G401 (cell line): ENCODE measurements around the gene HBQ1. TPM values are rescaled to one million over a fixed set of nuclear protein-coding genes. Genes with fewer than 3 reads are reported as not detected.
A peak's percentile ranks its signal among the peaks of the same experiment; 100 is the strongest.
"Not testable (repeated sequence)": the region's sequence is repeated elsewhere in the genome, so short reads cannot be mapped to it uniquely, and the experiment has no call there.

Experiments
- DNase-seq: peaks from one replicate; pipeline ENCODE4 v3.0.0-alpha.2; 2015; ENCODE audit warnings: low spot score
- in situ Hi-C: cut with HindIII; loops from 2 replicates; pipeline ENCODE4 v1.10.0; 2016; ENCODE audit warnings: low sequenced_read_pairs, mixed read lengths
- total RNA-seq: library from RNA; depleted of rRNA; stranded (reverse); fragments of >200 nt; shearing (Covaris generic); gene quantifications from 2 replicates; pipeline ENCODE4 v1.2.3, GENCODE V29; 2014; rRNA removed

The HBQ1 gene
- 1.1 and 19.9 TPM in 2 replicates for total RNA-seq

- no peak for DNase-seq
- in situ Hi-C loops, result no loop called here
These were observed at the start of gene HBQ1 for GRCh38 chr16:180101-180675. TSS of gene HBQ1 (plus strand) at chr16:180459. CDS start at chr16:180487, 28 bp downstream.

GRCh38 chr16:130533-131173 is 49.6 kb upstream of the HBQ1 start:
- DNase-seq, result no peak
- in situ Hi-C loops, result no loop called here

GRCh38 chr16:132120-132519 is 48.1 kb upstream of the HBQ1 start:
- in situ Hi-C loops, result no loop called here
- DNase-seq, result no peak

- in situ Hi-C loops, result no loop called here
- no peak for DNase-seq
These were observed 46.5 kb upstream of the HBQ1 start for GRCh38 chr16:133716-134115.

GRCh38 chr16:138049-138417 is 42.2 kb upstream of the HBQ1 start:
- DNase-seq, result no peak
- in situ Hi-C loops, result no loop called here

- no peak for DNase-seq
- in situ Hi-C loops, result no loop called here
These were observed 39.9 kb upstream of the HBQ1 start for GRCh38 chr16:140175-140857.

GRCh38 chr16:142405-142967 is 37.8 kb upstream of the HBQ1 start:
- DNase-seq, result no peak
- in situ Hi-C loops, result no loop called here

- in situ Hi-C loops, result no loop called here
- DNase-seq, result no peak
These were observed 37.2 kb upstream of the HBQ1 start for GRCh38 chr16:143047-143446.

GRCh38 chr16:143456-143855 is 36.8 kb upstream of the HBQ1 start:
- in situ Hi-C loops, result no loop called here
- no peak for DNase-seq

GRCh38 chr16:144797-145252 is 35.4 kb upstream of the HBQ1 start:
- in situ Hi-C loops, result no loop called here
- no peak for DNase-seq

- in situ Hi-C loops, result no loop called here
- DNase-seq, result no peak
These were observed 33.6 kb upstream of the HBQ1 start for GRCh38 chr16:146646-147045.

GRCh38 chr16:149024-149660 is 31.1 kb upstream of the HBQ1 start:
- no peak for DNase-seq
- in situ Hi-C loops, result no loop called here

GRCh38 chr16:152141-153128 is 27.8 kb upstream of the HBQ1 start, which contains the start of gene HBZ:
TSS of gene HBZ (plus strand) at chr16:152644. CDS start at chr16:152910, 266 bp downstream.
- DNase-seq, result no peak
- in situ Hi-C loops, result no loop called here

- in situ Hi-C loops, result not testable (repeated sequence)
These were observed 27.1 kb upstream of the HBQ1 start for GRCh38 chr16:153129-153521.

GRCh38 chr16:153550-154216 is 26.6 kb upstream of the HBQ1 start:
- in situ Hi-C loops, DNase-seq: not testable (repeated sequence)

More at GRCh38 chr16:153129-153521, 27.1 kb upstream of the HBQ1 start:
- DNase-seq, result not testable (repeated sequence)

GRCh38 chr16:154217-155030 is 25.8 kb upstream of the HBQ1 start:
- DNase-seq, result peak; percentile 27
- in situ Hi-C loops, result no loop called here

- DNase-seq, result no peak
- in situ Hi-C loops, result no loop called here
These were observed 25.2 kb upstream of the HBQ1 start for GRCh38 chr16:155031-155398.
